HL-60/S4 treated with phorbol 12-myristate 13-acetate at 8.2 ng/mL for 4 days and 3 days (cell line): ENCODE results near the gene ZDHHC11.
"Not testable (repeated sequence)": the region's sequence is repeated elsewhere in the genome, so short reads cannot be mapped to it uniquely, and the experiment has no call there.

Experiments used
- in situ Hi-C: fragments of 300-500 bp; cut with MboI; formaldehyde crosslinking; loops from 2 replicates; pipeline ENCODE4 v1.15.0; 2022; ENCODE audit warnings: low sequenced_read_pairs

The ZDHHC11 gene

DNA sequence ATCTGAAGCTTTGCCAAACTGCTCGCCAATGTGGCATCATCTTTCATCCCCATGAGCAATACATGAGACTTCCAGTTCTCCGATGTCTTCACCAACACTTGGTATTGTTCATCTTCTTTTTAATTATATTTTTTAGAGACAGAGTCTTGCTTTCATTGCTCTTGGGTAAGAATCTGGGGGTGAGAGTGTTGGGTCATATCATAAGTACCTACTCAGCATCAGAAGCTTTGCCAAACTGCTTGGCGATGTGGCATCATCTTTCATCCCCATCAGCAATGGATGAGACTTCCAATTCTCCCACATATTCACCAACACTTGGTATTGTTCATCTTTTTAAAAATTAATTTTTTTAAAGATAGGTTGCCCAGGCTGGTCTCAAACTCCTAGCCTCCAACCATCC is 35.3 kb downstream of the ZDHHC11 start:
- in situ Hi-C loops: no loop called here

DNA sequence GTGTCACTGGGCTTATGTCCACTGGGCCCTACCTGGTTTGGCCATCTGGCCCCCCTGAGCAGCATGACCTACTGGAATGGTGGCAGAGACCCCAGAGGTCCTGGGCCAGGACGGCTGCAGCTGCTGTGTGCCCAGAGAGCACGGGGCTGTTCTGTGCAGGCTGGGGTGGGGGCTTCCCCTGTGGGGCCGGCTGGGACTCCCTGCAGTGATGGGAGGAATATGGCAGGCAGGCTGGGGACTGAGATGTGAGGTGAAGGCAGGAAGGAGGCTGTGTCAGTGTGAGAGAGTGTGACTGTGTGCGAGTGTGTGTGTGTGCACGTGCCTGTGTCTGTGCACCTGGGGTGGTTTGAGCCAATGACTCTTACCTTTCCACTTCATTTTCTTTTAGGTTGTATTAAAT is 37.2 kb downstream of the ZDHHC11 start:
- in situ Hi-C loops: not testable (repeated sequence)

DNA sequence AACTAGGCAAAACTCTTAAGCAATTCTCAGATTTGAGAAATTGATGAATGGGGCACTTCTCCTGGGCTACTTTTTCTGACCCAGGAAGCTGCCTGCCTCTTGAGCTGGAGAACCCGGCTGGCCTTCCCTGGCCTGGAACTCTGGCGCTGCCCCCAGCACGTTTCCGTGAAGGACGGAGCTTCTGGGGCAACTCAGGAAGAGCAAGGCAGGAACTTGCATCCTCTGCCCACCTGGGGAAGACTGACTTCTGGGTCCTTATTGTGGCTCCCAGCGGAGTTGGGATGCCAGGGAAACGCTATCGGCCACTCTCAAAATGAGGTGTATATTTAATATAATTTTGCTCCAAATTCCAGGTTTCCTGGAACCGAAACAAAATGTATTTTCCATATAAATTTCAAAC is 39.4 kb downstream of the ZDHHC11 start:
- in situ Hi-C loops: not testable (repeated sequence)

DNA sequence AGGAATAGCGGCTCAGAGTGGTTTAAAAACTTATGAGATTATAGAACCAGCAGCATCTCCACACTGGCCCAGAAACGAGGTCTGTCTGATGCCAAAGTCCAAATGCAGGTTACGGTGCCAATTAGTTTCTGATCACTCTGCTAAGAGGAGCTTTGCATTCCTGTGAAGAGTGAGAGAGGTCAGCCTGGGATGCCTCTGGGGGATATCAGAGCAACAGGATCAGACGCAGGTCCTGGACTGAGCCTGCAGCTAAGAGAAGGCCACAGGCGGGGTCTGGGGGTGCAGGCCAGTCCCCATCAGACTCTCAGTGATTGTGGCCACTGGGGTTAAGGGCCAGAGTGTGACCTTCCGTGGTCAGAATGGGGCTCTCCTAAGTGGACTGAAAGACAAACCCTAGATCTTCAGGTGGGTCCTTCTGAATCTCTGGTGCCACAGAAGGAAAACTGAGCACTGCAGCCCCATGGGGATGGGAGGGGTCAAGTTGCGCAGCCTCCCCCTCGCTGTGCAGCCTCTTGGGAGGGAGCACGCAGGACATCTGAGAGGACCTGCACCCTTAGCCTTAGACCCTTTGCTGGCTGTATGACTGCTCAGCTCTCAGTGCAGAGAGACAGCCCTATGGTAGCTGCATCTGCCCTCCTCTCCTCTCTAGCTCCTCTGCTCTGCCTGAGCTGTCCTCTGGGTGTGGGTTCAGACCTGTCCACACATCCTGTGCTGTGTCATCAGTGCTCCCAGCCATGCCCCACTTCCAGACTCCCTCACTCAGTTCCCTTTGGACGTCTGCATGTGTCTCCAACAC is 42.9 kb downstream of the ZDHHC11 start:
- in situ Hi-C loops: not testable (repeated sequence)

DNA sequence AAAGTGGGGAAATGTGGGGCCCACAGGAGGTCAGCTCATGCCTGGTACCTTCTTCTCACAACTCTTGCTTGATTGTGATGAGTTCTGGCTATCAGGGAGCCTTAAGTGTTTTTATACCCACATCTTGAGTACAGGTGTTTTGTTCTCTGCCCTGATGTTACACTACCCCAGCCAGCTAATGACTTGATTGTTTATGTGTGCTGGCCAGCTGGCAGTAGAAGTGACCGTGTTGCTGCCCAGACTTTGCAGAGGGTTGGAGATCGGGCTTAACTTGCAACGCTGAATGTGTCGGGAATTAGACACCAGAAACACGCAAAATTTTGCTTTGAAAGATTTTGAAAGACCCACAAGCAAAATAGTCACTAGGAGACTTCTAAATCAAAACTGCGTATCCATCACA is 49.3 kb downstream of the ZDHHC11 start:
- in situ Hi-C loops: no loop called here

DNA sequence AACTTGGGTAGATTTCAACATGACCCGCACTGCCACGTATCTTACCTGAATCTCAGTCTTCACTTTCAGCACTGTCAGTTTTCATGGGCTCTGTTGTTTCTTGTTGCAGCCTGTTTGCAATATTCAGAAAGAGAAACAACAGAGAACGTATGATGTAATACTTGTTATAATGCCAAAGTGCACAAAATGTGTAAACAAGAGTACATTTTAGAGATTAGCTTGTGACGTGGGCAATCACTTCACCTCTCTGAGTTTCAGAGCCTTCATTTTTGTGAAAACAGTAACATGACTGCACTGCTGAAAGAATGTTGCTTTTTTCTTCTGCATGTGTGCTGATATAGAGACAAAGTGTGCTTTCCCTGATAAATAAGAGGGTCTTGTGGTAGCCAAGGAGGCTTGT is 49.7 kb downstream of the ZDHHC11 start:
- in situ Hi-C loops: not testable (repeated sequence)

DNA sequence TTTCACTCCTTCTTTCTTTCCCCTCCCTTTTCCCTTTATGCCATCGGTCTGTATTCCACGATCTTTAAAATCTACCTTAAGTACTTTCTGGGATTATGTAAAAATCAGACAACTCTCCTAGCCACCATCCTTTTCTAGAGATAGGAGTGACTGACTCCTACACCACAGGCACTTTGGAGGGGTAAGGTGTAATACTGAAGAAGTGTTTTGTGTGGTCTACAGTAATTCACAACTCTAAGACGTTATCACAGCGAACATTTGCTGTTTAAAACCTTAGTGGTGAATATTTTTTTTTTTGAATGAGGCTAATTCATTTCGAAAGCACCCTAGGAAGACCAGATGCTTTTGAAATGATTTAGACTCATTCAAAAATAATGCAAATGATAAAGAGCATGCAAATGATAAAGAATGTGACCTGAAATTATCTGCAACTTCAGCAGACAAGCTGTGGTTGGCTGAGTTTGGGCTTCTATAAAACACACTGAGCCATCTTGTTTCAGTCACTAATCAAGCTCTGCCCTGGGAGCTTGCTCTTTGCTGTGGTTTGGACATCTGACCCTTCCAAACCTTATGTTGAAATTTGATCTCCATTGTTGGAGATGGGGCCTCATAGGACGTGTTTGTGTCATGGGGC is 52.2 kb downstream of the ZDHHC11 start:
- in situ Hi-C loops: loop anchor here (5.0 kb wide), 1 partner anchor 86 kb away; no protein-coding TSS in a partner anchor

DNA sequence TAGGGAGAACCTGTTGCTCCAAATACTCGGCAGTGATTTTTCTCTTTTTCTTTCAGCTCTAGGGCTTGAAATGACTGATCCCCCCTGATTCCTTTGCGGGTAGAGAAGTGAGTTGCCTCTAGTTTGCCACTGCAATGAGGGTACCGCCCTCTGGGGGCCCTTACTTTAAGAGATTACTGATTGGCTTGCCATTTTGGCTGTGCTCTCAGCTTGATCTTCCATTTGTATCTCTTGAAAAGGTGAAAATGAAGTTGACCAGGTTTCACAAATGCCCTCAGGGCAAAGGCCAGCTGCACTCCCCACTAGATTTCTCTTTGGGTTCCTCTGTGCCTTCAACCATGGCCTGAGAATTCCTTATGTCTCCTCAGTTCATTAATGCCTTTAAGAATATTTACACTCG is 52.8 kb downstream of the ZDHHC11 start:
- in situ Hi-C loops: loop anchor here (5.0 kb wide), 1 partner anchor 86 kb away; no protein-coding TSS in a partner anchor

DNA sequence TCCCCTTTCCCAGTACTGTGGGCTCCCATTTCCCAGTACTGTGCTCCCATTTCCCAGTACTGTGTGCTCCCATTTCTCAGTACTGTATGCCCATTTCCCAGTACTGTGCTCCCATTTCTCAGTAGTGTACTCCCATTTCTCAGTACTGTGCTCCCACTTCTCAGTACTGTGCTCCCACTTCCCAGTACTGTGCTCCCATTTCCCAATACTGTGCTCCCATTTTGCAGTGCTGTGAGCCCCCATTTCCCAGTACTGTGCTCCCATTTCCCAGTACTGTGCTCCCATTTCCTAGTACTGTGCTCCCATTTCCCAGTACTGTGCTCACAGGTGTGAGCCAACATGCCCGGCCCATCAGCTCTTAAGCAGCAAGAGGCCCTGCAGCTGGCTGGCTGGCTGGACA is 54.9 kb downstream of the ZDHHC11 start:
- in situ Hi-C loops: loop anchor here (5.0 kb wide), 1 partner anchor 84 kb away; no protein-coding TSS in a partner anchor

DNA sequence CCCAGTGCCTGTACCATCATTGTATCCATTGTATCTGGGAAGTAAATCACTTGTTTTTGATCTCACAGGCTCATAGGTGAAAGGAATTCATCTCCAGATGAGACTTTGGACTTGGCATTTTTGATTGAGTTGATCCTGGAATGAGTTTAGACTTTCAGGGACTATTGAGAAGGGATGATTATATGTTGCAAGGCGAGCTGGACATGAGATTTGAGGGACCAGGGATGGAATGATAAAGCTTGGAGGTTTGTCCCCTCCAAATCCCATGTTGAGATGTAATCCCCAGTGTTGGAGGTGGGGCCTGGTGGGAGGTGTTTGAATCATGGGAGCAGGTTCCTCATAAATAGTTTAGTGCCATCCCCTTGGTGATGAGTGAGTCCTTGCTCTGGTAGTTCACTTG is 55.8 kb downstream of the ZDHHC11 start:
- in situ Hi-C loops: loop anchor here (5.0 kb wide), 1 partner anchor 83 kb away; no protein-coding TSS in a partner anchor

DNA sequence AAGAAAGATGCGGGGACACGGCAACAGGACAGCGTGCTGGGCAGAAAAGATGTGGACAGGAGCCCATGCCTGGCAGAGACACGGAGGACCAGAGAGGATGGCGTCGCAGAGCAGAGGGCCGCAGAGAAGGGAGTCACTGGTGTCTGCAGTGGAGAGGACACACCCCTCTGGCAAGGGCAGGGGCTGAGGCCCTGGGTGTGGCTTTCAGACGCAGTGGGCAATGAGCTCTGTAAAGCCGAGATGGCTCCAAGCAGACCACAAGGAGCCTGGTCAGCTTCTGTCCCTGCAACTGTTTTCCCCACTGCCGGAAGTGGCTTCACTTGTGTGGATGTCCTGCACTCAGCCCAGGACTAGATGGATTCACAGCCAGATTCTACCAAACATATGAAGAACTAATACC is 62.1 kb downstream of the ZDHHC11 start:
- in situ Hi-C loops: not testable (repeated sequence)

DNA sequence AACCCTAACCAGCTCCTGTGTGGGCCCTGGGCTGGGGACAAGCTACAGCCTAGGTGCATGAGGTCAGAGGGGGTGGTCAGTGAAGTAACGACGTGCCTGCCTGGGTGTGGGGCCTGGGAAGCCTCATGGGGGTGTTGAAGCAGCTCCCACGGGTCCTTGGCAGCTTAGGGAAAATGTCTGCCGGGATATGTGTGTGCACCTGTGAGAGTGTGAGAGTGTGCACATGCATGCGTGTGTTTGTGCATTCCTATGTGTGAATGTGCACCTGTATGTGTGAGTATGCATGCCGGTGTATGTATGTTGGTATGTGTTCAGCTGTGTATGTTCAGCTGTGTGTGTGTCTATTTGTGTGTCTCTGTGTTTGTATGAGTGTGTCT is 62.9 kb downstream of the ZDHHC11 start:
- in situ Hi-C loops: not testable (repeated sequence)

DNA sequence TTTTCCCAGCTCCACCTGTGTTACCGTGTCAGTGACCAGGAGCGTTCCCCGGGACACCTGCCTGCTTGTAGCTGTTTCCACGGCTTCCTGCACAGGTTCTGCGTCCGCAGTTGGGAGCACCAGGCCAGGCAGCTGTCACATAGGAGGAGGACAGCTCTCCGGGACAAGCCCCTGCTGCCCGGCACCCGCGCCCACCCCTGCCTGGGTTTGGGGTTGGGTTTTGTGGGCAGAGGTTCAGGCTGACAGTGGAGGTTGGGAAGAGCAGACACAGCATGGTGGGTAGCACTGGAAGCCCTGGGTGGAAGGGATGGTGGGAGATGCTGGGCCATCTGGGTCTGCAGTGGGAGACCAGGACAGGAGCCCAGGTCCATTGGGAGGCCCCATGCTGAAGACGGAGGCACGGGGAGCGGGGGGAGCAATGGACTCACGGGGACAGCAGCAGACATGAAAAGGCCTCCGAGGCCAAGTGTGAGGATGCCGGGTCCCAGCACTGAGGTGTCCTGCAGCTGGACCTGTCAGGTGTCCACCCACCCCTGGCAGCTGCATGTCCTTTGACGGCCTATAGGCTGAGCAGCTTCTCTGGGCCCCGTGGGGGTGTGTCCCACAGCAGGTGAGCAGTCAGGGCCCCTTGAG is 63.4 kb downstream of the ZDHHC11 start:
- in situ Hi-C loops: not testable (repeated sequence)

DNA sequence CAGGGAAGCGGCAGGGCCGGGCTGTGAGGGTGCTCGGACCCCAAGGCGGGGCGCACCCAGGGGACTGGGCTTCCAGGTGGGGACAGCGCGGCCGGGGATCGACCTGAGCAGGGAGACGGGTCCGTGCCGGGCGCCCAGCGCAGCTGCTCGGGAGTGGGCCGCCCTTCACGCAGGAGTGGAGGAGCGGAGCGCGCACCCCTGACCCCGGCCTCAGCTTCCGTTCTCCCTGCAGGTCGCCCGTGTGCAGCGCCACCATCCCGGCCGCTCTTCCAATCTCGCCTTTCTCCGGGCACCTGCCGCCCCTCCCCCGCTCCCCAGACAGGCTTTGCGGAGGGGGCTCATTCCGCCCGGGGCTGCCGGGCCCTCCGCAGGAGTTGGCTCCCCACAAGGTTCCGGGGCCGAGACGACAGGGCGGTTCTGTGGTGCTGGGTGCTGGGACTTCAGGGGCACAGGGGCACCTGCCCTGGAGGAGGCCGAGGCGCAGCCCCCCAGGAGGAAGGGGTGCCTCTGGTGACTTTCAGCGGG is 65.5 kb downstream of the ZDHHC11 start:
- in situ Hi-C loops: not testable (repeated sequence)

DNA sequence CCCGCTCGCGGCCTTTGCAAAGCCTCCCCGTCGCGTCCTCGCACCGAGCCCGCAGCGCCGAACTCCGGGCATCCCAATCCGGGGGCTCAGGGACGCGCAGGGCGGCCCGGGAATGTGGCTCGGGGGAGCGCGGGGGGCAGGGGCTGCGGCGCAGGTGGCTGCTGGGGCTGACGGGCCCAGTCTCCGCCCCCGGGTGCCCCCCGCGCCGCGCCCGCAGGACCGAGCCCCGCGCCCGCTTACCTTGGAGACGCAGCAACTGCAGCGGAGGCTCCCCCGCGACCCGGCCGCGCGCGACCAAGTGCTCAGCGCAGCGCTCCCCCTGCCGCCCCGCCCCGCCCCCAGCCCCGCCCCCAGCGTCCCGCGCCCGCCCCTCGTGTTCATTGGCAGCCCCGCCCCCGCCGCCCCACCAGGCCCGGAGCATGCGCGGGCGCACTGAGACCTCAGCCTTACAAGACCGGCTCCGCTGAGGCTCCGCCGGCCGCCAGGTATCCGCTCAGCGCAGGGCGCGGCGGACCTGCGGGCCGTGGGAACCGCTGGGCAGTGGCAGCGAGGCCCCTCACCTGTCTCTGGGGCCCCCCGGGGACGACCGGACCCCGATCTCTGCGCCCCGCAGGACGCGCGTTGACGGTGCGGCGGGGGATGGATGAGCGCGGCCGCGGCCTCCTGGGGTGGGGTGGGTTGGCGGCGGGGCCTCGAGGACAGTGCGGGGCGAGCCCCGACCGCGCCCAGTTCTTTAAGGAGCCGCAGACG is 66.2 kb downstream of the ZDHHC11 start, which contains the start of gene ZDHHC11B:
ZDHHC11B (minus strand) TSS at position 302 of the 750 bp plus-strand sequence. CDS start 17,810 bp downstream, outside the sequence.
- in situ Hi-C loops: not testable (repeated sequence)

DNA sequence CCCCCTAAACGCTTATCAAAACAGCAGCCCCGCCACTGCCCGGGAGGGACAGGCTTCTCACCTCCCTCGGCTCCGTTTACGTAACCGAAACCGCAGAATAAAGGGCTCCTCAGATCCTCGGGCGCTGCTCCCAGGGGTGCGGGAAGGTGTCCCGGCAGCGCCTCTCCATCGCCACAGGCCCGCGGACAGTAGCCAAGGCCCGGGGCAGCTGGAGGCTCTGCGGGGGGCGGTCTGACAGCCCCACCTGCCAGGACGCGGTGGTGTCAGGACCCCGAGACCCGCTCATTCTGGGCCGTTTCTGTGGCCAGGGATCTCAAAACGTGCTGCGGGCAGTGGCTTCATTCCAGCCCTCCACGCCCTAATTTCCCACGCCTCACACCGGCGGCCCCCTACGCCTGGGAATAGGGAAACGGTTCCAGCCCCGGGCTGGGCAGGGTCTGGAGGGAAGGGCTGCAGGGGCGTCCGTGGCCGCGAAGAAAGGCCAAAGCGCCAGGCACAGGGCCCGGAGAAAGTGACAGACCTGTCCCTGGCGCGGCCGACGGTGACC is 66.8 kb downstream of the ZDHHC11 start:
- in situ Hi-C loops: not testable (repeated sequence)

DNA sequence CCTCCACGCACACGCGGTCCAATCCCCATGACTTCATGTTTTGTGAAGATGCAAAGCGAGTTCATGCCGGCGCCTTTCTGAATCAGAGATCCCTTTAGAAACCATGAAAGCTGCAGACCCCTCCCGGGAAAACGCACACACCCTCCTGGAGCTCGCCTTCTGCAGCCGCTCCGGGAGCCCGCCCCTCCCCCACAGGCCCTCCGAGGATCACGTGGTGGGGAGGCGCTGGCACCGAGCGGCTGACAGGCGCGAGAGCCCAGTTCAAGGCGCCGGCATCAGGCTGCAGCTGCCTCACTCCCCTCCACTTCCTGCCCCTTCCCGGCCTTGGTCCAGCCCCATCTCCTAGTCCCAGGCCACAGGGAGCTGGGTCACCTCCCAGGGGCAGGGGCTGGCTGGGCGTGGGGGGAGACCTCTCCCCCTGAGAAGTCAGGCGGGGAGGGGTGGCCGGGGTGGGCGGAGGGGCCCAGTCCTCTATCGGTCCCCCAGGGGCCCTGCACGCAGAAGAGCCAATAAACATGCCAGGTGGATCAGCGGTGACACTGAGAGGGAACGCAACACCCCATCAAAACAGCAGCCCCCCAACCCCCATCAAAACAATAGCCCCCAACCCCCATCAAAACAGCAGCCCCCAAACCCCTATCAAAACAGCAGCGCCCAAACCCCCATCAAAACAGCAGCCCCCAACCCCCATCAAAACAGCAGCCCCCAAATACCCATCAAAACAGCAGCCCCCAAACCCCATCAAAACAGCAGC is 67.6 kb downstream of the ZDHHC11 start:
- in situ Hi-C loops: not testable (repeated sequence)

DNA sequence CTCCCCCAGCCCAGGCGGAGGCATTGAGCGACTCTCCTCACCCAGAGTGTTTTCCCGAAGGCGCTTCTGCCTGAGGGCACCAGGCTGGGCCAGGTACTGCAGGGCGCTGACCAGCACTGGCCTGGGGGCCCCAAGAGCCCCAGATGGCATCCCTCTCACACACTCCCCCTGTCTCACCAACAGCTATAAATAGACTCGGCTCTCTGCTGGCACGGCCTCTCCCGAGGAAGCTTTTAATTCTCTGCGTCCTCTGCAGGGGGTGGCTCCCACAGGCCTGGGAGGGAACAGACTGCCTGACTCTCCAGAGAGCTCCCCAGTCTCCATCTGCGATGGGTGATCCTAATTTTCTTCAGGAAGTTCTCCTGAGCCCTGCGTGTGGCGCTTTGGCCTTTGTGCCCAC is 68.4 kb downstream of the ZDHHC11 start:
- in situ Hi-C loops: not testable (repeated sequence)

DNA sequence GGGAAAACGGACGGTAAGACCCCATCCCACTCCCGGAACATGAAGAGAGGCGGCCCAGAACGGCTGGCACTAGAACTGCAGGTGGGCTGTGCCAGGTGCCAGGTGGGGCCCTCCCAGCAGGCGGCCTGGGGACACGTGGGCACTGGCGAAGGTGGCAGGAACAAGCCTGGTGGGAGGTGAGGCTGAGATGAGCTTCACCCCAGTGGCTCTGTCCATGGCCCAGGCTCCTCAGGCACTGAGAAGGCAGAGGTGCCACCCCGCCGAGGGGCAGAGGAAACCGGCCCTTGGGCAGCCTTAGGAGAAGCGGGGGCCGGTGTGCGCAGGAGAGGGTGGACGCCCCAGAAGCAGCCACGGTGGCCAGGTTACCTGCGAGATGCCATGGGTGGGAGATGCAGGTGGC is 70.2 kb downstream of the ZDHHC11 start:
- in situ Hi-C loops: not testable (repeated sequence)

DNA sequence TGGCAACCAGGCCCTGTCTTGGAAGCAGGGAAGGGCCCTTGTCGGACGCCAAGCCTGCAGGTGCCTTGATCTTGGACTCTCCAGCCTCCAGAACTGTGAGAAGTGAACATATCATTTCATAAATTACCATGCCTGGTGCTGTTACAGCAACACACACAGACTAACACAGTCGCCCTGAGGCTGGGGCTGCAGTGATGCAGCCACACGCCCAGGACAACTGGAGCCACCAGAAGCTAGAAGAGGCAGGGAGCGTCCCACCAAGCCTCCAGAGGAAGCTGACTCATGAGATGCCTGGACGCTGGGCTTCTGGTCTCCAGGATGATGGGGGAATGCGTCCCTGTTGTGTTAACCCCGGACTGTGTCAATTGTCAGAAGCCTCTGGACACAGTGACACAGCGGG is 71.8 kb downstream of the ZDHHC11 start:
- in situ Hi-C loops: not testable (repeated sequence)
